GM12865 (cell line): Measurements from ENCODE around the gene TBCB.

Experiments
- DNase-seq: peaks from one replicate; pipeline ENCODE4 v3.0.0; 2010; ENCODE audit warnings: low read depth
- H3K4me3 ChIP-seq: 2 replicates; pipeline ENCODE4 v1.5.1; 2011; ENCODE audit warnings: mild to moderate bottlenecking, low read depth, low read length, control low read depth
- CTCF ChIP-seq: IDR thresholded peaks from 2 replicates; pipeline ENCODE4 v1.5.1; 2011; ENCODE audit warnings: low read length, control low read depth, low read depth, inconsistent platforms; ENCODE audit not compliant: insufficient read depth; ENCODE audit errors: missing control alignments

The TBCB gene

GRCh38 chr19:36081385-36081784 lies 33.9 kb upstream of the TBCB start:
- no peak for TF ChIP-seq CTCF
- H3K4me3 ChIP-seq: no peak overlapping the region
- DNase-seq: no peak

DNA sequence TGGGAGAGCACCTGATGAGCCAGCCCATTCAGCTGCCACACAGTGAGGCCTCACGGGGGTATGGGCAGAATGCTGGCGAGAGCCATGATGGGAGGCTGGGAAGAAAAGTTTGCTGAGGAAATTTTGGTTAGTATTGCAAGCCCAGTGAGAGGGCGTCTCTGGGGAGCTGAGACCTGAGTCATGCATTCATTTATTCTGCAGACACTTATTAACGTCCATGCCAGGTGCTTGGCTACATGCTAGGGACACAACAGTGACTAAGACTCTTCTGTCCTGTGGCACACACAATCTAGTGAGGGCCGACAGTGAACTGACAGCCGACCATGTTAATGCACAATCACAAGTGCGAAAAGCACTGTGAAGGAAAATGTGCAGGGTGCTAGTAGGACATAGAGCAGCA lies 33.4 kb upstream of the TBCB start:
- H3K4me3 ChIP-seq: no peak overlapping the region
- TF ChIP-seq CTCF: no peak
- no peak for DNase-seq

DNA sequence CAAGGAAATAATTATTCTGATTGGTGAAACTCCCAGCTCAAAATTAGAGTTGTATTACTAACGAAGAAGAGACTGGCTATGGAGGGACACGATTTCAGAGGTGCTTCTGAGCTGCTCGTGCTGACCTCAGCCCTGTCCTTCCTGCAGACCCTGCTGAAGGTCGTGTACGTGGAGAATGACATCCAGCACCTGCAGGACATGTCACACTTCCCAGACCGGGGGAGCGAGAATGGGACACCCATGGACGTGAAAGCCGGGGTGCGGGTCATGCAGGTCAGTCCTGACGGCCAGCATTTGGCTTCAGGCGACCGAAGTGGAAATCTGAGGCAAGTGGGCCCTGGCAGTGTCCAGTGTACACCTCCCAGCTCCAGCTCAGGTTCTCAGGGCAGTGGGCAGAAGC lies 32.4 kb upstream of the TBCB start:
- TF ChIP-seq CTCF: no peak
- H3K4me3 ChIP-seq: no peak overlapping the region
- DNase-seq: no peak

DNA sequence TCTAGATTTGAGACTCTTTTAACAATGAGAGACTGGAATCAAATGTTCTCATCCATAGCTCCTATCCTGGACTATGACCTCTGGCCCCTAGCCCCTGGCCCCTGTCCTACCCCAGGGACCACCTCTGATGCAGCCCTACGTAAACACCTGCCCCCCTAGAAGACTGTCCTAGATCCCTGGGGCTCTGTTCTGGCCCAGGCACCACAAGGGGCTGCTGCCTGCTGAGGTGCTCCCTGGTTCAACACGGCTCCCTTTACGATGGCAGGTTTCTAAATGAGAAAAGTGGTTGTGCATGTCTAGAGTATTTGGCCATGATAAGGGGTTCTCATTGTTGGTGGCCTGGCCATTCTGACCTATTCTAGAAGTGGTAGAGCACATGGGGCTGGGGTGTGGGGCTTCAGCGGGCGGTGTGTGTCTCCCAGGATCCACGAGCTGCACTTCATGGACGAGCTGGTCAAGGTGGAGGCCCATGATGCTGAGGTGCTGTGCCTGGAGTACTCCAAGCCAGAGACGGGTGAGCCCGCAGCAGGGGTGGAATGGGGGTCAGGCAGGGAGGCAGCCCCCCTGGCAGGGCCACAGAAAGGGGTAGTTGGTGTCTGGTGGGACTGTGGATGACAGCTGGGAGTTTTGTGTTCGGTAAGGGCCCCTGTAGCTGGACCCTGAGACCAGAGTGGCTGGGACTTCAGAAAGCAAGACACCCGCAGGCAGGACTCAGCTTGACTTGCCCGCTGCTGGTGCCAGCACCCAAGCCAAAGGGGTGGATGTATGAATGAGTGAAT lies 30.8 kb upstream of the TBCB start:
- H3K4me3 ChIP-seq: no peak overlapping the region
- TF ChIP-seq CTCF: no peak
- no peak for DNase-seq

DNA sequence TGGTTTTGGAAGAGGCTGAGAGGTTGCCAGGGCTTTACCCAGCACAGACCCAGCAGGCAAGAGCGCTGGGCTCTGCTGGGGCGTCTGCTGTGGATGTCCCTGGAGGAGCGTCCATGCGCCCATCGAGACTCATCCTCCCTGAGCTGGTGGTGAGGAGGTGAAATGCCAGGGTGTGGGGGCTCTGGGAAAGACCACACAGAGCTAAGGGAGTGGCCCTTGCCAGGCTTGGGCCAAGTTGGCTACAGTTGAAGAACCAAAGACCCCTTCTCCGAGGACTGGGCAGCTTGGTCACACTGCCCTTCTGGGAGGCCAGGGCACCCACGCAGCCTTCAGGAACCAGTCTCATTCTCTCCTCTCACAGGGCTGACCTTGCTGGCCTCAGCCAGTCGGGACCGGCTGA lies 28.9 kb upstream of the TBCB start:
- no peak for DNase-seq
- no peak overlapping the region for H3K4me3 ChIP-seq
- TF ChIP-seq CTCF: no peak

DNA sequence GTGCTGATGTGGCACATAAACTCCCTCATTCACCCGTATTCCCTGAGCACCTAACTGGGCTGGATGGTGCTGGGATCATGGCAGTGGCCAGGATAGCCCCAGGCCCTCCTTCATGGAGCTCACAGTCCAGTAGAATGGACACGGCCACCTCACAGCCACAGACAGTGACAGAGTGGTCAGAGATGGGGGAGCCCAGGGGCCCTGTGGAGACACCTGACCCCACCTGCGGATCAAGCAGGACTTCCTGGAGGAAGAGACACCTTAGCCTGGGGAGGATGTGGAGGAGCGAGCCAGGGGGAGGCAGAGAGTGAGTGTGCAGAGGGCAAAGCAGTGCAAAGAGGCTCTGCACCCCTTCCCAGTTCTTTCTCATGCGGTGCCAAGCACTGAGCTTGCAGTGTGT lies 25.4 kb upstream of the TBCB start:
- no peak for TF ChIP-seq CTCF
- DNase-seq: no peak
- no peak overlapping the region for H3K4me3 ChIP-seq
